Right lung (tissue), 10 donors: ENCODE data around the gene BEX1. TPM values are rescaled to one million over a fixed set of nuclear protein-coding genes. Genes with fewer than 3 reads are reported as not detected.
A peak's percentile ranks its signal among the peaks of the same experiment; 100 is the strongest.
"Not testable (repeated sequence)": the region's sequence is repeated elsewhere in the genome, so short reads cannot be mapped to it uniquely, and the experiment has no call there.

ENCODE experiments used
- DNase-seq, 2 donors: peaks; one replicate each; pipeline ENCODE4 v3.0.0-alpha.2; 2013
- long read RNA-seq, 8 donors: transcript quantifications; one replicate each; lab custom pipeline, GENCODE V29; 2026
- polyA plus RNA-seq, 5 donors: library from polyadenylated mRNA; unstranded; fragments of 120-200 nt; gene quantifications; one replicate each; pipeline versions ENCODE4 v1.2.1 to v1.2.3, GENCODE V29; 2013; ENCODE audit warnings: inconsistent platforms in 1 of 5, low replicate concordance in 1 of 5; ENCODE audit not compliant: insufficient read length in 5 of 5, insufficient read depth in 1 of 5

BEX1 gene
- 10 to 100 TPM in 3 of 5 donors, 1 to 10 TPM in 2; 8.2 to 14.8 (median 10.1) TPM for polyA plus RNA-seq
- long read RNA-seq, donor 1, transcript BEX1-201 (3 exons, 864 nt): major isoform, 9 of 15 reads
- long read RNA-seq, donor 1, partial matches to known transcripts: 6 of 15 reads
- long read RNA-seq, donor 1, other reads (novel, unspliced or antisense): 0 of 15 reads
- long read RNA-seq, donor 2, partial matches to known transcripts: 0 of 3 reads
- long read RNA-seq, donor 2, other reads (novel, unspliced or antisense): 0 of 3 reads
- long read RNA-seq, donor 3, transcript BEX1-201 (3 exons, 864 nt): major isoform, 5 of 1,043 reads
- long read RNA-seq, donor 3, partial matches to known transcripts: 954 of 1,043 reads
- long read RNA-seq, donor 3, other reads (novel, unspliced or antisense): 84 of 1,043 reads
- long read RNA-seq, donor 4, transcript BEX1-201 (3 exons, 864 nt): major isoform, 6 of 254 reads
- long read RNA-seq, donor 4, partial matches to known transcripts: 243 of 254 reads
- long read RNA-seq, donor 4, other reads (novel, unspliced or antisense): 5 of 254 reads
- long read RNA-seq, donor 5, transcript BEX1-201 (3 exons, 864 nt): major isoform, 15 of 23 reads
- long read RNA-seq, donor 5, partial matches to known transcripts: 8 of 23 reads
- long read RNA-seq, donor 5, other reads (novel, unspliced or antisense): 0 of 23 reads
- long read RNA-seq, donor 6, transcript BEX1-201 (3 exons, 864 nt): major isoform, 11 of 11 reads
- long read RNA-seq, donor 6, partial matches to known transcripts: 0 of 11 reads
- long read RNA-seq, donor 6, other reads (novel, unspliced or antisense): 0 of 11 reads
- long read RNA-seq, donor 7: 0 reads
- long read RNA-seq, donor 8, partial matches to known transcripts: 0 of 3 reads
- long read RNA-seq, donor 8, other reads (novel, unspliced or antisense): 0 of 3 reads

DNA sequence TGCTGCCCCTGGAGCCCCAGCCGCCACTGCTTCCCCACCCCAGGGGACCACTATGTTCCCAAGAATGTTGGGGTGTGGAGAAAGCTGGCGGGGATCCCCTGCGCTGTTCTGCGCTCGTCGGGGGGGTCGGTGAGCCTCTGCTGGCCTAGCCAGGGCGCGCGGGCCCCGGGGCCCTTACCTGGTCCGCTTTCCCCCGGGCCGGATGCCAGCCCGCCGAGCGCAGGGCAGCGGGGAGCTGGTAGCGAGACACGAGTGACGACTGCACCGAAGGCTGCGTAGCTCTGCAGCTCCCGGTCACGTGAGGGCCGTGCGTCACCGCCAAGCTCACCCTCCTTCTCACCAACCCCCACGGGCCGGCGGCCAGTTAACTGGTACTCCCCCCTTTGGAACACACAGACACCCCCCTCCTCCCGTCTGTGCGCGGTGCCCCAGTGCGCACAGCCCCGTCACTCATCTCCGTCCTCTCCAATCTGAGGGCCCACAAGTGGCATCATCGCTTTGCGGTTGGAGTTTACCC lies at the start of gene BEX1:
BEX1 (minus strand) TSS at position 254 of the 517 bp plus-strand sequence. CDS start 897 bp downstream, outside the sequence.
- peak; percentile 7 to 10 for DNase-seq

DNA sequence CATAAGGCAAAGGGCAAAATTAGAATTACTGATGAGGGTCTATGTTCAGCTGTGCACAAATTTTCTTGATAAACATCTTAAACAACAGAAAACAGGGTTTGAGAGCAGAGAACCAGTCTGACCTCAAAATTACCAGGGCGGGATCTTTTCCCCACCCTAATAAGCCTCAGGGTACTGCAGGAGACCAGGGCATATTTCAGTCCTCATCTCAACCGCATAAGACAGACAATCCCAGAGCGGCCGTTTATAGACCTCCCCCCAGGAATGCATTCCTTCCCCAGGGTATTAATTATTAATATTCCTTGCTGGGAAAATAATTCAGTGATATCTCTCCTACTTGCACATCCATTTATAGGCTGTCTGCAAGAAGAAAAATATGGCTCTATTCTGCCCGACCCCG lies 45.5 kb upstream of the BEX1 start:
- not testable (repeated sequence) for DNase-seq

DNA sequence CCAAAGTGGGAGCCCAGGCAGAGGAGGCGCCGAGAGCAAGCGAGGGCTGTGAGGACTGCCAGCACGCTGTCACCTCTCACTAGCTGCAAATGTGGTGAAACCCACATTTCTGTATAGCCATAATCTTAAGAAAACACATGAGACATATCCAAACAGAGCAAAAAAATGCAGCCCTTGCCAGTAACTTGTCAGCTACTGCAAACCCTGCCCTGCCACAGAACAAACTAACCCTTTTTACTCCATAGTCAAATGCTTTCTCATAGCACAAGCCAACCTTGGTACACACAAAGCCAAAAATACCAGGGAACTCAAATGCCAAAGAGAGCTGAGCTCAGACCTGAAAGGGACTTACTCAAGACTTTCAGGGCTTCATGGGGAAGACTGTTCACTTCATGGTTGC lies 43.9 kb upstream of the BEX1 start:
- no peak for DNase-seq

DNA sequence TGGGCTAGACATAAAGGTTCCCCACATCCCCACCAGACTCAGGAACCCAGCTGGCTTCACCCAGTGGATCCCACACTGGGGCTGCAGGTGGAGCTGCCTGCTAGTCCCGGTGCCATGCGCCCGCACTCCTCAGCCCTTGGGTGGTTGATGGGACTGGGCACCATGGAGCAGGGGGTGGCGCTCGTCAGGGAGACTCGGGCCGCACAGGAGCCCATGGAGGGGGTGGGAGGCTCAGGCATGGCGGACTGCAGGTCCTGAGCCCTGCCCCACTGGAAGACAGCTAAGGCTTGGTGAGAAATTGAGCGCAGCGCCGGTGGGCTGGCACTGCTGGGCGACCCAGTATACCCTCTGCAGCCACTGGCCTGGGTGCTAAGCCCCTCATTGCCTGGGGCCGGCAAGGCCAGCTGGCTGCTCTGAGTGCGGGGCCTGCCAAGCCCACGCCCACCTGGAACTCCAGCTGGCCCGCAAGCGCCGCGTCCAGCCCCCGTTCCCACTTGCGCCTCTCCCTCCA lies 43.3 kb upstream of the BEX1 start:
- DNase-seq: not testable (repeated sequence)

DNA sequence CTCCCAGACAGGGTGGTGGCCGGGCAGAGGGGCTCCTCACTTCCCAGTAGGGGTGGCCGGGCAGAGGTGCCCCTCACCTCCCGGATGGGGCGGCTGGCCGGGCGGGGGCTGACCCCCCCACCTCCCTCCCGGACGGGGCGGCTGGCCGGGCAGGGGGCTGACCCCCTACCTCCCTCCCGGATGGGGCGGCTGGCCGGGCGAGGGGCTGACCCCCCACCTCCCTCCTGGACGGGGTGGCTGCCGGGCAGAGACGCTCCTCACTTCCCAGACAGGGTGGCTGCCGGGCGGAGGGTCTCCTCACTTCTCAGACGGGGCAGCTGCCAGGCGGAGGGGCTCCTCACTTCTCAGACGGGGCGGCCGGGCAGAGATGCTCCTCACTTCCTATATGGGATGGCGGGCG lies 40.4 kb upstream of the BEX1 start:
- DNase-seq: not testable (repeated sequence)

DNA sequence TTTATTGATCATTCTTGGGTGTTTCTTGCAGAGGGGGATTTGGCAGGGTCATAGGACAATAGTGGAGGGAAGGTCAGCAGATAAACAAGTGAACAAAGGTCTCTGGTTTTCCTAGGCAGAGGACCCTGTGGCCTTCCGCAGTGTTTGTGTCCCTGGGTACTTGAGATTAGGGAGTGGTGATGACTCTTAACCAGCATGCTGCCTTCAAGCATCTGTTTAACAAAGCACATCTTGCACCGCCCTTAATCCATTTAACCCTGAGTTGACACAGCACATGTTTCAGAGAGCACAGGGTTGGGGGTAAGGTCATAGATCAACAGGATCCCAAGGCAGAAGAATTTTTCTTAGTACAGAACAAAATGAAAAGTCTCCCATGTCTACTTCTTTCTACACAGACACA lies 39.9 kb upstream of the BEX1 start:
- not testable (repeated sequence) for DNase-seq

DNA sequence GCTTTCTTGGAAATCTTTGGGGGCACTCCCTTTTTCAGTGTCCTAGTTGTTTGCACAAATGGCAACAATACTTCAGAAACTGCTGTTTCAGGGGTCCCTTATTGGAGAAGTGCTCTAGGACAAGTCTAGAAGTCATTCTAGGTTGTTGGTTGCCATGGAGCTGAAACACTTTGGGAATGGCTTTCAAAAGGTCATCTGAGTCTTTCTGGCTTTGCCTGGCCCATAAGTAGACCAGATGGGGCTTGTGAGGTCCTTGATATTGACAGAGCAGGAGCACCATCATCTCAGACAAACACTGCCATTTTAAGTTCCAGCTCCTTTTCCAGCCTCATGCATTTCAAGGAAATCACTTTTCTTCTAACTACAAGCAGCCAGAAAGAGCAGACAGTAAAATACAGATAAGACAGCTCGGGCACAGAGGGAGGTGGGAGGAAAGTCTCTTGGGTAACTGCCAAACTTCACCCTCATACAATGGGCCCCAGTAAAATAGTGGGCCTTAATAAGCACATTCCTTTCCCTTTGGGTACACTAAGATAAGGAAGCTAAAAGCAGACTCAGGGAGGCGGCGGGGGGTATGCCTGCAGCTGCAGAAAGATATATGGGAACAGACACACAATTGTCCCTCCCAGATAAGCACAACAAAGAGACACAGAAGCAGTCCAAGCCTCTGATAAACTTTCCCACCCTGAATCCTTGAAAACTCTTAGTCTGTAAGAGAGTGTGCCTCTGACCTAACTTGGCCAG lies 37.5 kb upstream of the BEX1 start:
- DNase-seq: no peak

DNA sequence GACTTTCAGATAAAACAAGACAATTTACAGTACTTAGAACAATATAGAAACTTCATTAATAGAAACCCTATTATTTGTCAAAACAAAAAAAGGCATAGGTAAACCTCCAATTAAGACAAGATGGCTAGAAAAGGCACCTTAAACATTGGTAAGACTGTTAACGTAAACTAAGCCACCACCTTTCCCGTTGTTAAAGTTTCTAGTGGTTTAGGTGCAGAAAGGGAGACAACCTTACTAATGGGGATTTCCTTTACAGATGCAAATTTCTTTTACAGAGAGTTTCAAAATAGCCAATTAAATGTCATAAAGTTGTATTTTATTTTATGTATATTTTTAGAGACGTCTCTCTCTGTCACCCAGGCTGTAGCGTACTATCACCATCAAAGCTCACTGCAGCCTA lies 36.5 kb upstream of the BEX1 start:
- no peak for DNase-seq

DNA sequence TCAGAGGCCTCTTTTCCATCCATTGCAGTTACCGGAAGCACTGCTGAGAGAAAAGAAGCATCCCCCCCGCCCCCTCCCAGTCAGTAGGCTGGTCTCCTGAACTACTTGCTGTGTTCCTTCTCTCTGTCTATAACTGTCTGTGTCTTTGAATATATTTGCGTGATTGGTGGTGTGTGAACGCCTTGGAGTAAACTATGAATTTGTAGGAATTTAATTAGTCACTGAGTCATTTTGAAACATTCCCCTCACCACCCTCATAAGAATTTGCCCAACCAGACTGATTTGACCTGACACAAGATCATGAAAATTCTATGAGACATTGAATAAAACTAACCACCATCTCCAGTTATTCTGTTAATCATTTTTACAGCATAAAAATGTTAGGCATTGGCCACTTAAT lies 35.7 kb upstream of the BEX1 start:
- DNase-seq: no peak

DNA sequence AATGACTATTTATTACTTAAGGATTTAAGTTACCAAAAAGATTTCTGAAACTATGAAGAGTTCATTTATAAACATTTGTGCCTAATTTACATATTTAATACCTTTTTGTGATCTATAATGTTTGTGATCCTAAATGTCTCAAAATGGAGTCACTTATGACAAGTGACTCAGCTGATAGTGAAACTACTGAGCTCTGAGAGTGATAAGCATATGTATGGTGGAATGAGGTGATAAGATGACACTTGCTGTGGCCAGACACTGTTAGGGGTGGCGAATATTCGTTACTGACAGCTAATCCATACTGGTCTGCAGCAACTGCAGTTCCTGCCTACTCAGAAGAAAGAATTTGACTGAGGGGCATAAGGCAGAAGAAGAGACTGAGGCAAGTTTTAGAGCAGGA lies 34.5 kb upstream of the BEX1 start:
- no peak for DNase-seq

DNA sequence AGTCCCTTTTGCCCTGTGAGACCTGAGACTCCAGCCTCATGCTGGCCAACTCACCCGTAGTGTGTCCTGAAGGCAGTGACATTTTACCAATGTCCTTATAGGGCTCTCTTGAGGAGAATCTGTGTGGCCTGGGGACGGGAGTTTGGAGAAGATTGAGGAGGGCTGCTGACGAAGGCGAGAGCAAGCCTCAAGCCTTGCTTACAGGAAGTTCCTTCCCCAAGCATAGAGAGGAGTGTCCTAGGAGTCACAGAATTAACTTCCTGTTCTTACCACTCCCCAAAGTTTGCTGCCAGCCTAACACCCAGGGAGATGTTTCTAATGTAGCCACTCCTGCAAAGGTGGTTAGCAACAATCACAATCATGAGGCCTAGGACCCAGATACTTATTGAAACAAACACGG lies 29.0 kb upstream of the BEX1 start, which contains the start of gene NXF3:
NXF3 (minus strand) TSS at position 202 of the 400 bp plus-strand sequence; CDS start at position 82, 120 bp downstream.
- no peak for DNase-seq

DNA sequence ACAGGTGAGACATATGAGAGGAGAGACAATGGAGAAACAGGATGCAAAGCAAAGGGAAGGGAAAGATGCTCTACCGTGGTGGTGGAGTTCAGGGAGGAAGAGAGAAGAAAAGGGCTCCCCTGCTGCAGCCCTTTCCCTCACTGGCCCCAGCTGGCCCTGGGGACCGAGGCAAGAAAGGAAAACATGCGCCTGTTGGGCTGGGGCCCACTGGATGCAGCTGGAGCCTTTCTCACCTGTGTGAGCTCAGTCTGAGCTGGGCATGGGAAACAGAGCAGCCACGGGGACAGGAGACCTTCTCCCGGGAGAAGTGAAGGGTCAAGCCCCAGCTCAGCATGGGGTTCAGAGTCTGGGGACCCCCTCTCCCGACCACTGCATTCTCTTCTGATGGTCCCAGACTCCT lies 17.1 kb upstream of the BEX1 start:
- DNase-seq: no peak

DNA sequence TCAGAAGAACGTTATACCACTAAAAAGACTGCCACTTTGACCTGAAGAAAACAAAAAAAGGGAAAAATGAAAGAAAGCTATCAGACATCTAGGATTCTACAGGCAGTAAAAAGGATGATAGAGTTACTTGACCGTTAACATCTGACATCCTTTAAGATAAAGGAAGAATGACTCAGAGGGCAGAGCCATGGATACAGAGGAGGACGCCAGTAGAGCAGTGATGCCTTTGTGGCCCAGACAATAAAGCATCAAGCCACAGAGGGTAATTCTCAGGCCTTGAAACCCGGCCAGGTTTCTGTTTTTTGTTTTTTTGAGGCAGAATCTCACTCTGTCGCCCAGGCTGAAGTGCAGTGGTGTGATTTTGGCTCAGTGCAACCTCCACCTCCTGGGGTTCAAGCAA lies 9.5 kb upstream of the BEX1 start:
- no peak for DNase-seq

DNA sequence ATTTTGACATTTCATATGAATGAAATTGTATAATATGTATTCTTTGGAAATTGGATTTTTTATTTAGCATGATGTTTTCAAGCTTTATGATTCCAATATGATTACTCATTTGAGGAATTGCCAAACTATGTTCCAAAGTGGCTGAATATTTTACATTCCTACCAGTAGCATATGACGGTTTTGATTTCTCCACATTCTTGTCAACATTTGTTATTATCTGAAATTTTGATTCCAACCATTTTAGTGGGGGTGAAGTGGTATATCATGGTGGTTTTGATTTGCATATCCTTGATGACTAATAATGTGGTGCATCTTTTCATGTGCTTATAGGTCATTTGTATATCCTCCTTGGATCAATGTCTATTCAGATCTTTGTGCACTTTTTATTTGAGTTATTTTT lies 2.6 kb upstream of the BEX1 start:
- no peak for DNase-seq

DNA sequence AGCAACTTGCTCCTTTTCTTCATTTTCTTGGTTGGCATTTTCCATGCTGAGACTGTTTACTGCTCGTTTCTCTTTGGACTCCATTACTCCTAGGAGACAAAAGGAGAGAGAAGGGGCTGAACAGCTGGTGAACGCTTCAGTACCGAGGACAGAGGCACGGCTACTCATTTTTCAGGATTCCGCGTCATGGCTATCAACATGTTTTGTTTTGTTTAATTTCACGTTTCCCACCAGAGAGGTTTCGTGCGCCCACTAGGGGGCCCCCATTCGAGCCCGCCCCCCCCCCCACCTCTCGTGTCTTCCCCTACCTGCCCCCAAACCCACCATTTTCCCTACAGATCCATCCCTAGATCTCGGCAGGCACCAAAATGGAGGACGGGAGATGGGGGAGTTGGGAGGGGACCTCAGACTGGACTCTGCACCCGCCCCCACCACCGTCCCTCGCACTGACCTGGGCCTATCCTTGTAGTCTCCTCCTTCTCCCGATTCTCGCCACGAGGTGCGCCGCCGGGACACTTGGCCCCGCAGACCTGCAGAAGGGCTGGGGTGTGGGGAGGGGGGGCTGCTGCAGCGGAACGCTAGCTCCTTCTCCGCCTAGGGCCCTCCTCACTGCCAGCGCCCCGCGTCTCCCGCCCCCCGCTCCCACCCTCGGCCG lies 653 bp downstream of the BEX1 start:
- peak; percentile 7 to 9 for DNase-seq

DNA sequence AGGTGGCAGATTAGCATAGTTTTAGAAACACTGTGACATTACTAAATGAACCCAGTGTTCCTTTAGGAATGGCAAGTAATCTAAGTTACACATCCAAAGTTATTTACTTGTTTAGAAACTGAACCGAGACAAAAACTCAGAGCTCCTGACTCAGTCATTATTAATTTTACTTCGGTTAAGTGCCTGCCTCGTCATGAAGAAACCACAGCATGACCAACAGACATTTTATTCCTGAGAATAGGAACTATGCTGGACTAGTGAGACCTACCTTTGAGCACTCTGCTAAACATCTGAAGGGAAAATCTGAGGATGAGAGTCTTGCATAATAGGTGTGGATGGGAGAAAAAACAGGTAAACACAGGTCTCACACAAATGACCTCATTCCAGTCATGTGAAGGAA lies 2.5 kb downstream of the BEX1 start:
- no peak for DNase-seq

DNA sequence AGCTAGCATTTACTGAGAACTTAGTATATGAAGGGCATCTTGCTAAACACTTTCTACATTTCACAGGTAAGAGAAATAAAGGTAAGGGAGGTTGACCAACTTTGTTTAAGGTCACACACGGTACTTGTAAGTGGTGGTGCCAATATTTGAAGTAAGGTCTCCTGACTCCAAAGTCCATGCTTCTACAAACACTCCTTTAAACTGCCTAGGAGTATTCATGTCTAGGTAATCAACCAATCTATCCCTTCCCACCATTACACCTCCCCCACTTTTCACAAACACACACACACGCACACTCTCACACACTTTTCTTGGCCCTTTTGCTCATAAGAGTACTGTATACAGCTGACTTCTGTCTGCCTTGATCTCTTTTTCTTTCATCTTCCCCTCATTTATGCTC lies 7.1 kb downstream of the BEX1 start:
- no peak for DNase-seq

DNA sequence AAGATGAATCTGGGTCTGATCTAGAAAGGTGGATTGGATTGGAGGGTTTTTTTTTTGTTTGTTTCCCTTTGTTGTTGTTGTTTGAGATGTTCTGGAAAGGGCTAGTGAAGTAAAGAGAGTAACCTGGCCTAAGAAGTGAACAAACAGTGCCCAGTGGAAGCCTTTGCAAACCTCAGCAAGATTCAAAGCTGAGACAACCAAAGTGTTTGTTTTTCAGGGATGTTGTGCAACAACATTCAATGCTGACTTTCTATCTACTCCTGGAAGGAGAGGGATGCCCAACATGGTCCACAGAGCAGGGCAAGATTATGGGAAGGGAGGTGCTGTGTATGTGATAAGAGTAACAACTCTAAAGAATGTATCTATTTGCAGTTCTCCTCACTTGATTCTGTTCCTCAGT lies 11.3 kb downstream of the BEX1 start:
- DNase-seq: no peak

DNA sequence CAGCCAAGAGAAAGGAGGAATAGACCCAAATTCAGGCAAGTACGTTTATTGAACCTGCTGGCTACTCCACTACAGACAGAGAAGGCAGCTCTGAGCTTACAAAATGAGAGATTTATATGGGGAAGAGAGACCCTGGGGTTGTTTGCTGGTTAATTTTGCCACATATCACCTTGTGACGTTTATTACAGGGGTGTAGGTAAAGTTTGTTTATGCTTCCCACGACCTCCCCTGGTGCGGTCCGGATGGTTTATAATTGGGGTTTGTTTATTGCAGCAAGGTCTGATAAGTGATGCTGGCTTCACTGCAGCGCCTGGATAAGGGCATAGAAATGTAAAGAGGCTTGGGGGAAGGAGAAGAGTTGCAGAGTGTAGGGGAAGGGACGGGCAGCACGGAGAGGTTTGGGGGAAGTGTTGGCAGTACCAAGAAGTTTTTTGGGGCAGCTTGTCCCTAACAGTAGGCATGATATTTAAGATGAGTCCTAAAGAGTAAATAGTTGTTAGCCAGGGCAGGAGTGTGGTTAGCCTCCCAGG lies 12.6 kb downstream of the BEX1 start:
- no peak for DNase-seq

DNA sequence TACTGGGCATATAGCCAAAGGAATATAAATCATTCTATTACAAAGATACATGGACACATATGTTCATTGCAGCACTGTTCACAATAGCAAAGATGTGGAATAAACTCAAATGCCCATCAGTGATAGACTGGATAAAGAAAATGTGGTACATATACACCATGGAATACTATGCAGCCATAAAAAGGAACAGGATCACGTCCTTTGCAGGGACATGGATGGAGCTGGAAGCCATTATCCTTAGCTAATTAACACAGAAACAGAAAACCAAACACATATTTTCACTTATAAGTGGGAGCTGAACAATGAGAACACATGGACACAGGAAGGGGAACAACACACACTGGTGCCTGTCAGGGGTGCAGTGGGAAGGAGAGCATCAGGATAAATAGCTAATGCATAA lies 30.6 kb downstream of the BEX1 start:
- not testable (repeated sequence) for DNase-seq

DNA sequence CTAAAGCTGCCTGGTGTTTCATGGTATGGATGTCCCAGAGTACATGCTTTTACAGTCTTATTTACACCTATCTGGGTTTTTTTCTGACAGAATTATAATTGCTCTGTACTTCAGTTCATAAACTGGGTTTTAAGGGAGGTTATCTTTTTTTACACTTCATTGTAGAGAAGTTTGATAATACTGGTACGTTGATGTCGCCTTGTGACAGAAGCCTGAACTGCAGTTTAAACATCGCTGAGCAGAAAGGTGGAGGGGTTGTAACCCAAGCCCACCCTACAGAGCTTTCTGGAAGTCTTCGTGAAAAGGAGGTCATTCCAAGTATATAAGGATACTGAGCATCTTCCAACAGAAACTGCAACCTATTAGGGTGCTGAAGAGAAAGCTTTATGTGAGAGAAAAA lies 46.4 kb downstream of the BEX1 start:
- DNase-seq: no peak
